Measurements from ENCODE around the gene SFRP2. TPM values are rescaled to one million over a fixed set of nuclear protein-coding genes. Genes with fewer than 3 reads are reported as not detected.

Gene SFRP2
- total RNA-seq, 4 donors from 2014 or later, result 2.6 to 3.1 (median 3.1) TPM; not detected in 1

DNA sequence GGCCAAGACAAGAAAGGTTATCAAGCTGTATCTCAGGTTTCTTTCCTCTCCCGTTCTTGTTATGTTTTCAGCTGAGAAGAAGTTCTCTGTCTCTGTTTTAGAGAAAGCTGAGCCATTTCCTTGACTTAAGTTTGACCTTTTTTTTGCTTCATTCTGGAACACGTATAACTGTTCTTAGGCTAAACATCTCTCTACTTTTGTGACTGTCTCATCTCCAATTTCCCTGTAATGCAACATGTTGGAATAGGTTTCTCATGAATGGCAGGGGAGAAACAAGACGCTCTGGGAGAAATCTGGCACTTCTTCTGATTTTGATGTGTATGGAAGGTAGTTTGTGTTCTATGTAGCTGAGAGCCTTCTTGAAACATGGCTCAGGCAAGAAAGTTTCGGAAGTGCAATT, 36.2 kb upstream of the SFRP2 start:
- TF ChIP-seq, protein P1, sequence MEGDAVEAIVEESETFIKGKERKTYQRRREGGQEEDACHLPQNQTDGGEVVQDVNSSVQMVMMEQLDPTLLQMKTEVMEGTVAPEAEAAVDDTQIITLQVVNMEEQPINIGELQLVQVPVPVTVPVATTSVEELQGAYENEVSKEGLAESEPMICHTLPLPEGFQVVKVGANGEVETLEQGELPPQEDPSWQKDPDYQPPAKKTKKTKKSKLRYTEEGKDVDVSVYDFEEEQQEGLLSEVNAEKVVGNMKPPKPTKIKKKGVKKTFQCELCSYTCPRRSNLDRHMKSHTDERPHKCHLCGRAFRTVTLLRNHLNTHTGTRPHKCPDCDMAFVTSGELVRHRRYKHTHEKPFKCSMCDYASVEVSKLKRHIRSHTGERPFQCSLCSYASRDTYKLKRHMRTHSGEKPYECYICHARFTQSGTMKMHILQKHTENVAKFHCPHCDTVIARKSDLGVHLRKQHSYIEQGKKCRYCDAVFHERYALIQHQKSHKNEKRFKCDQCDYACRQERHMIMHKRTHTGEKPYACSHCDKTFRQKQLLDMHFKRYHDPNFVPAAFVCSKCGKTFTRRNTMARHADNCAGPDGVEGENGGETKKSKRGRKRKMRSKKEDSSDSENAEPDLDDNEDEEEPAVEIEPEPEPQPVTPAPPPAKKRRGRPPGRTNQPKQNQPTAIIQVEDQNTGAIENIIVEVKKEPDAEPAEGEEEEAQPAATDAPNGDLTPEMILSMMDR (IDR thresholded peaks at IDR 0.05; ENCODE audit: low read depth), result no peak

- TF ChIP-seq, protein P1 (IDR thresholded peaks at IDR 0.05; ENCODE audit: low read depth), result no peak
Measured at GRCh38 chr4:153824501-153824900, 35.6 kb upstream of the SFRP2 start.

DNA sequence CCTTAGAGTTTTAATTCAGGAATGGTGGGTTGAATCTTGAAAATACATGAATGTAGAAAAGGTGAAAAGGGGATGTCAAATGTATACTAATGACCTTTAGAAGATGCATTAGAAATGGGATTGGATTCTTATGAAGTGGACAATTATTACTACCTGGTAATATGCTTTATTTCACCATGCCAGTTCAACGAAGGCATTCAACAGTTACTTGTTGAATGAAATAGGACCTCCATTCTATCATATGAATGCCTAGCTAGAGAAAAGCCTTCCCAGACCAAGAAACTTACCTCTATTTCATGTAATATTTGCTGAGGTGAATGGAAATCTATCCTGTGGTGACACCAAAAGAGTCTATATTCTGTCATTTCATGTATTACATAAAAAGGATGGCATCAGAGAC, 34.6 kb upstream of the SFRP2 start:
- TF ChIP-seq, protein P1 (IDR thresholded peaks at IDR 0.05; ENCODE audit: low read depth), result no peak

DNA sequence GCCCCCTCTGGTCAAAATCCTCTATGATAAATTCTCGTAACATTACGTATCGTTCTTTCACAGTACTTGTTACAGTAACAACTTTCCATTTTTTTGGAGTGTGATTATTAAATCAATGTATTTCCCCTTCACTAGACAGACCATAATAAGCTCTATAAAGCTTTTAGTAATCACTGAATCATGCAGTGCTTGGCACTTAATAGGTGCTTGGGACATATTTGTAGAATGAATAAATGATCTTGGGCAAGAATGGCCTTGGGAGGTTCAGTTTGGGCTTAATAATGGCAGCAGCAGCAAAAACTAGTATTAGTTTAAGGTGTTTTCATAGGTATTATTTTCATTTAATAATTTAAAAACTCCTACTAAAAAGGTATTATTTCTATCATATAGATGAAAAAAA, 33.4 kb upstream of the SFRP2 start:
- TF ChIP-seq, protein P1 (IDR thresholded peaks at IDR 0.05; ENCODE audit: low read depth), result no peak

DNA sequence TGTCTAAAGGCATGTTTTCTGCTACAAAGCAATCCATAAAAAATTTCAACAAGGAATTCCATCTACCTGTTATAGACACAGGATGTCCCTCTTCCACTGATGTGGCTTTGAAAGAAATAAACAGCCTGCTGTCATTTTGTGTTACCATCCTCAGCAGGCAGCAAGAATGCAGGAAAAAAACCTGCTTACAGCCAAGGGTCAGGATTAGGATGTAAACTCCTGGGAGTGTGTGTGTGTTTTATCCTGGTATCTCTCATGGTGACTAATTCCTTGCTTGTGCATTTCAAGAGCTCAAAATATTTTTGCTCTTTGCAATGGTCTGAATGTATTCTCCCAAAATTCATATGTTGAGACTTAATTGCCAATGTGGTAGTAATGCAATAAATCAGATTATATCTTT, 28.6 kb upstream of the SFRP2 start:
- TF ChIP-seq, protein P1 (IDR thresholded peaks at IDR 0.05; ENCODE audit: low read depth), result no peak

DNA sequence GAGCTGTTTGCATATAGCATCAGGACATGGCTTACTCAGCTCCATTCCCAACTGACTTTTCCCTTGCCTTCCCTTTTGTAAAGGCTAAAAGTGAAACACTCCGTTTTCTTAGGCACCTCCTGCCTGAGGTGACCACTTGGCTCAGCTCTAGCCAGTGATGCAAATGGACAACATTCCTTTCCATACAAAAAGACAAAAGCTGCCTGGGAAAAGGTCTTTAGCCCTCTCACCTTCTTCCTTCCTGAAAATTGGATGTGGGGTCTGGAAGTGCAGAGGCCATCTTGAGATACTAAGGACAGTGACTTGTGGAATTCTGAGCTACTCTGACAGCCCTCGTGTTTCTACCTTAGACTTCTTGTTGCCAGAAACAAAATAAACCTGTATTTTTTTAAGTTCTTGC, 27.7 kb upstream of the SFRP2 start:
- TF ChIP-seq, protein P1 (IDR thresholded peaks at IDR 0.05; ENCODE audit: low read depth), result no peak

DNA sequence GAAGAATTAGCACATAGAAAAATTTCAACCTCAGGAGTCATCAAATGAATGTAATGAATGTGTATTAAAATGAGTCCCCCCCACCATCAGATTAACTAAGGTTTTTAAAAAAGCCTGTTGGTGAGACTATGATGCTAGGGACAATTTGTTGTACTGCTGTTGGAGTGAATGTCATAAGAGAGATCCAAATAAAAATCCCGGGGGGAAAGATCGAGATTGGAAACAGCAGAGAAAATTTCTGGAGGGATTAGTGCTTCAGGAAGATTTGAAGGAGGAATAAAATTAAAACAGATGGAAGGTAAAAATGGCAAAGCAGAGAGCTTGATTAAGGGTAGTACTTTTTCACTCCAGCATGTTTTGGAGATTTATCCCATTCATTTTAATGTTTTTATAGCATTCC, 25.9 kb upstream of the SFRP2 start:
- TF ChIP-seq, protein P1 (IDR thresholded peaks at IDR 0.05; ENCODE audit: low read depth), result no peak
